B cell (primary cell): ENCODE data around the gene H19. TPM values are rescaled to one million over a fixed set of nuclear protein-coding genes. Genes with fewer than 3 reads are reported as not detected.

Experiments used
- ATAC-seq: fragments of 200-7000 bp; cut with Tn5 transposase; one replicate; pipeline ENCODE4 v1.10.0; 2021; ENCODE audit warnings: low read depth, mild to moderate bottlenecking, moderate number of reproducible peaks, moderate library complexity
- CTCF ChIA-PET: fragments of 350-600 bp; sonication (Branson Sonifier 250); formaldehyde crosslinking; loops from one replicate; lab custom pipeline; 2021; ENCODE audit warnings: antibody characterized with exemption, inconsistent platforms; lab: Charles Lee
- POLR2A ChIA-PET: fragments of 350-600 bp; sonication (Branson Sonifier 250); formaldehyde crosslinking; loops from one replicate; lab custom pipeline; 2021; ENCODE audit warnings: antibody characterized with exemption; lab: Charles Lee
- DNase-seq: peaks from one replicate; pipeline ENCODE4 v3.0.0; 2013
- H2AFZ ChIP-seq: 2 replicates; pipeline ENCODE4 v1.6.1; 2012; ENCODE audit warnings: mild to moderate bottlenecking, low read depth, low read length; ENCODE audit not compliant: insufficient read depth, poor library complexity, severe bottlenecking
- H3K27ac ChIP-seq, 2 donors: 1 replicate in 1 of 2; 2 replicates in 1 of 2; pipeline ENCODE4 v1.5.1; 2012 to 2013; ENCODE audit warnings: low read length in 2 of 2, mild to moderate bottlenecking in 2 of 2, moderate library complexity in 1 of 2
- H3K27me3 ChIP-seq, 4 experiments: fragments of 200-600 bp in 1 of 4; sonication (generic) in 1 of 4; replicated peaks in 1 of 4; 1 replicate in 2 of 4; 2 replicates in 2 of 4; pipeline versions ENCODE4 v1.6.1 to v1.7.0; 2013 to 2016; ENCODE audit warnings: low read length in 3 of 4, mild to moderate bottlenecking in 2 of 4, mixed read lengths in 1 of 4, moderate library complexity in 1 of 4; ENCODE audit not compliant: insufficient read depth in 4 of 4, control insufficient read depth in 3 of 4; ENCODE audit errors: control extremely low read depth in 1 of 4
- H3K36me3 ChIP-seq, 2 experiments: replicated peaks in 1 of 2; 1 replicate in 1 of 2; 2 replicates in 1 of 2; pipeline versions ENCODE4 v1.6.1 to v1.7.1; 2013; ENCODE audit warnings: low read length in 1 of 2; ENCODE audit not compliant: insufficient read depth in 2 of 2, control insufficient read depth in 1 of 2; ENCODE audit errors: control extremely low read depth in 1 of 2, extremely low read depth in 1 of 2
- H3K4me1 ChIP-seq, 2 donors: fragments of 200-600 bp in 1 of 2; sonication (generic) in 1 of 2; 1 replicate in 1 of 2; 2 replicates in 1 of 2; pipeline versions ENCODE4 v1.5.1 to v1.6.1; 2013 to 2017; ENCODE audit warnings: low read length in 2 of 2; ENCODE audit not compliant: control insufficient read depth in 2 of 2, insufficient read depth in 2 of 2
- H3K4me2 ChIP-seq: replicated peaks from 2 replicates; pipeline ENCODE3; 2012; ENCODE audit warnings: mild to moderate bottlenecking, low read depth, low read length; ENCODE audit not compliant: poor library complexity, severe bottlenecking
- H3K4me3 ChIP-seq, 5 experiments: fragments of 200-600 bp in 1 of 5; sonication (generic) in 1 of 5; 1 replicate in 3 of 5; 2 replicates in 2 of 5; pipeline versions ENCODE4 v1.5.1 to v1.7.0; 2011 to 2016; ENCODE audit warnings: low read length in 4 of 5, mild to moderate bottlenecking in 4 of 5, low read depth in 2 of 5, control low read depth in 1 of 5, moderate library complexity in 1 of 5; ENCODE audit not compliant: insufficient read depth in 1 of 5; ENCODE audit errors: control extremely low read depth in 1 of 5, extremely low read depth in 1 of 5
- H3K79me2 ChIP-seq: fragments of 200-600 bp; sonication (generic); one replicate; pipeline ENCODE4 v1.6.0; 2016; ENCODE audit warnings: low read length; ENCODE audit not compliant: control insufficient read depth, insufficient read depth
- H3K9ac ChIP-seq: fragments of 200-600 bp; sonication (generic); 2 replicates; pipeline ENCODE4 v1.6.1; 2017; ENCODE audit warnings: mild to moderate bottlenecking, low read length, moderate library complexity
- H3K9me3 ChIP-seq, 3 donors: one replicate each; pipeline versions ENCODE4 v1.6.1 to v1.7.1; 2013; ENCODE audit warnings: low read length in 2 of 3; ENCODE audit not compliant: control insufficient read depth in 2 of 3, insufficient read depth in 1 of 3; ENCODE audit errors: control extremely low read depth in 1 of 3
- H4K20me1 ChIP-seq: 2 replicates; pipeline ENCODE4 v1.6.0; 2012; ENCODE audit warnings: mild to moderate bottlenecking, low read length; ENCODE audit not compliant: insufficient read depth, control insufficient read depth, poor library complexity, severe bottlenecking
- H3K27ac Mint-ChIP-seq: one replicate; pipeline ENCODE4 v1.8.0; 2021; ENCODE audit warnings: mixed read lengths
- H3K27me3 Mint-ChIP-seq: one replicate; pipeline ENCODE4 v1.8.0; 2021; ENCODE audit warnings: mixed read lengths
- H3K4me1 Mint-ChIP-seq: one replicate; pipeline ENCODE4 v1.8.0; 2021; ENCODE audit warnings: mixed read lengths
- H3K4me3 Mint-ChIP-seq: one replicate; pipeline ENCODE4 v1.8.0; 2021; ENCODE audit warnings: mixed read lengths
- H3K9me3 Mint-ChIP-seq: one replicate; pipeline ENCODE4 v1.8.0; 2022; ENCODE audit warnings: mixed read lengths; ENCODE audit not compliant: insufficient read depth
- EZH2 ChIP-seq: IDR thresholded peaks from 2 replicates; pipeline ENCODE4 v1.6.1; 2012; ENCODE audit warnings: borderline replicate concordance, low read depth, mild to moderate bottlenecking, moderate library complexity, low read length; ENCODE audit not compliant: insufficient read depth, poor library complexity, severe bottlenecking
- WGBS: methylation state at CpG from one replicate; pipeline ENCODE4 v1.1.5; 2013; ENCODE audit warnings: missing lambda C conversion rate; ENCODE audit not compliant: insufficient coverage; 5-methylcytosine and 5-hydroxymethylcytosine counted together
- intact Hi-C: fragments of 100-400 bp; cut with micrococcal nuclease; formaldehyde crosslinking; loops from one replicate; pipeline ENCODE4 v1.10.0; 2022
- polyA plus RNA-seq: library from polyadenylated mRNA; depleted of rRNA; stranded (reverse); fragments of >200 nt; gene quantifications from 2 replicates; pipeline ENCODE4 v1.2.3, GENCODE V29; 2012
- total RNA-seq, 2 donors: library from RNA; stranded (reverse); fragments of 120-200 nt in 1 of 2; gene quantifications; 1 replicate in 1 of 2; 2 replicates in 1 of 2; pipeline versions ENCODE4 v1.2.3 to v1.2.4, GENCODE V29; 2013 to 2022
- TF ChIP-seq, protein P1 (sequence below): fragments of 200-600 bp; IDR thresholded peaks from one replicate; pipeline ENCODE4 v1.8.0; 2022; ENCODE audit warnings: antibody characterized with exemption, mild to moderate bottlenecking

H19 gene
- total and polyA plus RNA-seq, 2 donors (not counting 1 experiment from before 2014, with no cell fraction given), result not detected

GRCh38 chr11:1959786-1960185 is 37.9 kb downstream of the H19 start:
- no peaks in the 10 kb centered on the region for H3K4me1 Mint-ChIP-seq
- Histone ChIP-seq H2AFZ (no peak overlapping the region), H4K20me1 (no peaks in the 10 kb centered on the region), H3K27me3 (no peaks in the 10 kb centered on the region), H3K79me2 (no peaks in the 10 kb centered on the region), H3K4me2 (no peak overlapping the region), H3K4me1 (no peaks in the 10 kb centered on the region), H3K9ac (no peak overlapping the region), H3K4me3 (no peak overlapping the region), H3K27ac (no peak overlapping the region), H3K9me3 (no peaks in the 10 kb centered on the region), H3K36me3 (no peaks in the 10 kb centered on the region)
- no peaks in the 10 kb centered on the region for H3K9me3 Mint-ChIP-seq
- ATAC-seq (no peak), DNase-seq (no peak)
- WGBS, result no CpG with 5 or more reads among the region's 17 CpGs
- no peak for TF ChIP-seq EZH2
- TF ChIP-seq, protein P1, sequence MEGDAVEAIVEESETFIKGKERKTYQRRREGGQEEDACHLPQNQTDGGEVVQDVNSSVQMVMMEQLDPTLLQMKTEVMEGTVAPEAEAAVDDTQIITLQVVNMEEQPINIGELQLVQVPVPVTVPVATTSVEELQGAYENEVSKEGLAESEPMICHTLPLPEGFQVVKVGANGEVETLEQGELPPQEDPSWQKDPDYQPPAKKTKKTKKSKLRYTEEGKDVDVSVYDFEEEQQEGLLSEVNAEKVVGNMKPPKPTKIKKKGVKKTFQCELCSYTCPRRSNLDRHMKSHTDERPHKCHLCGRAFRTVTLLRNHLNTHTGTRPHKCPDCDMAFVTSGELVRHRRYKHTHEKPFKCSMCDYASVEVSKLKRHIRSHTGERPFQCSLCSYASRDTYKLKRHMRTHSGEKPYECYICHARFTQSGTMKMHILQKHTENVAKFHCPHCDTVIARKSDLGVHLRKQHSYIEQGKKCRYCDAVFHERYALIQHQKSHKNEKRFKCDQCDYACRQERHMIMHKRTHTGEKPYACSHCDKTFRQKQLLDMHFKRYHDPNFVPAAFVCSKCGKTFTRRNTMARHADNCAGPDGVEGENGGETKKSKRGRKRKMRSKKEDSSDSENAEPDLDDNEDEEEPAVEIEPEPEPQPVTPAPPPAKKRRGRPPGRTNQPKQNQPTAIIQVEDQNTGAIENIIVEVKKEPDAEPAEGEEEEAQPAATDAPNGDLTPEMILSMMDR, result no peak
- intact Hi-C loops, result no loop called here
- H3K27me3 Mint-ChIP-seq, result no peaks in the 10 kb centered on the region
- CTCF ChIA-PET, result no interaction called here
- no peak overlapping the region for H3K4me3 Mint-ChIP-seq
- POLR2A ChIA-PET, result no interaction called here
- no peak overlapping the region for H3K27ac Mint-ChIP-seq

- Histone ChIP-seq H3K27ac (no peak overlapping the region), H3K9me3 (no peaks in the 10 kb centered on the region), H3K36me3 (no peaks in the 10 kb centered on the region), H2AFZ (no peak overlapping the region), H3K79me2 (no peaks in the 10 kb centered on the region), H3K4me3 (no peak overlapping the region), H3K9ac (no peak overlapping the region), H3K27me3 (no peaks in the 10 kb centered on the region), H4K20me1 (no peaks in the 10 kb centered on the region), H3K4me1 (no peaks in the 10 kb centered on the region), H3K4me2 (no peak overlapping the region)
- H3K4me1 Mint-ChIP-seq, result no peaks in the 10 kb centered on the region
- DNase-seq (no peak), ATAC-seq (no peak)
- no CpG with 5 or more reads among the region's 18 CpGs for WGBS
- no peak for TF ChIP-seq EZH2
- TF ChIP-seq, protein P1, result no peak
- ChIA-PET CTCF (interaction anchor here (0.6 kb wide), 1 partner anchor 265 kb away, joined by 3 read pairs; no protein-coding TSS in a partner anchor), POLR2A (no interaction called here)
- H3K4me3 Mint-ChIP-seq, result no peak overlapping the region
- H3K27ac Mint-ChIP-seq, result no peak overlapping the region
- intact Hi-C loops, result no loop called here
- no peaks in the 10 kb centered on the region for H3K9me3 Mint-ChIP-seq
- no peaks in the 10 kb centered on the region for H3K27me3 Mint-ChIP-seq
These were observed 39.3 kb downstream of the H19 start for GRCh38 chr11:1958367-1958766.
